Activated CD4-positive, alpha-beta T cell treated with anti-CD3 and anti-CD28 coated beads, Interleukin-2, amount 50 U/mL, for 4 hours (primary cell): ENCODE measurements around the gene MARS1.
A peak's percentile ranks its signal among the peaks of the same experiment; 100 is the strongest.
"Not testable (repeated sequence)": the region's sequence is repeated elsewhere in the genome, so short reads cannot be mapped to it uniquely, and the experiment has no call there.

Experiments
- DNase-seq, 2 experiments: peaks; one replicate each; pipeline ENCODE4 v3.0.0-alpha.2; 2020

MARS1 gene

DNA sequence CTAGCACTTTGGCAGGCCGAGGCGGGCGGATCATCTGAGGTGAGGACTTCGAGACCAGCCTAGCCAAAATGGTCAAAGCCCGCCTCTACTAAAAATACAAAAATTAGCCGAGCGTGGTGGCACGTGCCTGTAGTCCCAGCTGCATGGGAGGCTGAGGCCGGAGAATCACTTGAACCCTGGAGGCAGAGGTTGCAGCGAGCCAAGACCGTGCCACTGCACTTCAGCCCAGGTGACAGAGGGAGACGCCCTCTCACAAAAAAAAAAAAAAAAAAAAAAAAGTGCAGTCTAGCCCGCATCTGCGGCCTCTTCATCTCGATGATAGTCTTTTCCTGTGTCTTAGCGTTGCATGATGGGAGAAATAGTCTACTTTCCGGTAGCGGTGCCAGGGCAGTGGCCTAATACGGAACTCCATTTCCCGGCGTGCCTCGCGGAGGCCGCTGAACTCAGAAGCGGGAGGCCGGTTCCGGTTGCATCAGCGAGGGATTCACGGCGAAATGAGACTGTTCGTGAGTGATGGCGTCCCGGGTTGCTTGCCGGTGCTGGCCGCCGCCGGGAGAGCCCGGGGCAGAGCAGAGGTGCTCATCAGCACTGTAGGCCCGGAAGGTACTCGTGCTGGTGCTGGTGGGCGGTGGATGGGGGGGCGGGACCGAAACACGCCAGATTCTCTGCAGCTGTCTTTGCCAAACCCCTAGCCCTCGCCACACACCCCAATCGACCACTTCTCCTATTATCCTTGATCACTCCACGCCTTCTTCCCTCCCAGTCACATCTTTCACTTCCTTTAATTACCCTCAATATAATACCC, at the start of gene MARS1:
Gene MARS1, plus strand, starts transcription at position 472 of the 805 bp plus-strand sequence. Its CDS starts 23 bp downstream, at position 495.
- DNase-seq, result peak; percentile 89 to 90

GRCh38 chr12:57438400-57438799, 49.5 kb upstream of the MARS1 start:
- DNase-seq, result no peak

DNA sequence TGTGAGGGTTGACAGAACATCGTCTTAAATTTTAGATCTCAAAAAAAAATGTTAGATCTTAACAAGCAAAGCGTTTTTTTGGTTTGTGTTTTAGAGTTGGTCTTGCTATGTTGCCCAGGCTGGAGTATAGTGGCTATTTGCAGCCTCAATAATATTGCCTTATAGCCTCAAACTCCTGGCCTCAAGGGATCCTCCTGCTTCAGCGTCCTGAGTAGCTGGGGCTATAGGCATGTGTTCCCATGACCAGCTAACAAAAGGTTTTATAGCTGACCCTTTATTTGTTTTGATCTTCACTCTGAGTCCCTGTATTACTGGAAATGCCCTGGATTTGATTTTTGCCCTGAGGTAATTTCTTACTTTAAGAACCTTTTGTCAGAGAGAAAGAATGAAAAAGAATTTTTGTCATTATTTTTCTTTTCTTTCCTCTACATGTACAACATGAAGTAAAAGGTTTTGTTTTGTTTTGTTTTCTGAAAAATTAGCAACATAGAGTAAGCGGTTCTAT, 48.1 kb upstream of the MARS1 start:
- no peak for DNase-seq

DNA sequence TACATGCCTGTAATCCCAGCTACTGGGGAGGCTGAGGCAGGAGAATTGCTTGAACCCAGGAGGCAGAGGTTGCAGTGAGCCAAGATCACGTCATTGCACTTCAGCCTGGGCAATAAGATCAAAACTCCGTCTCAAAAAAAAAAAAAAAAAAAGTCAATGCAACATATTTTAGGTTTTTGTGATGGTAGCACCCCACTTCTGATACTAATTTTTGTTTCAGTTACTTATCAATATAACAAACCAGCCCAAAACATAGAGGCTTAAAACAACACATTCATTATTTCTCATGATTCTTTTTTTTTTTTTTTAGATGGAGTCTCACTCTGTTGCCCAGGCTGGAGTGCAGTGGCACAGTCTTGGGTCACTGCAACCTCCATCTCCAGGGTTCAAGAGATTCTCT, 46.5 kb upstream of the MARS1 start:
- DNase-seq, result not testable (repeated sequence)

DNA sequence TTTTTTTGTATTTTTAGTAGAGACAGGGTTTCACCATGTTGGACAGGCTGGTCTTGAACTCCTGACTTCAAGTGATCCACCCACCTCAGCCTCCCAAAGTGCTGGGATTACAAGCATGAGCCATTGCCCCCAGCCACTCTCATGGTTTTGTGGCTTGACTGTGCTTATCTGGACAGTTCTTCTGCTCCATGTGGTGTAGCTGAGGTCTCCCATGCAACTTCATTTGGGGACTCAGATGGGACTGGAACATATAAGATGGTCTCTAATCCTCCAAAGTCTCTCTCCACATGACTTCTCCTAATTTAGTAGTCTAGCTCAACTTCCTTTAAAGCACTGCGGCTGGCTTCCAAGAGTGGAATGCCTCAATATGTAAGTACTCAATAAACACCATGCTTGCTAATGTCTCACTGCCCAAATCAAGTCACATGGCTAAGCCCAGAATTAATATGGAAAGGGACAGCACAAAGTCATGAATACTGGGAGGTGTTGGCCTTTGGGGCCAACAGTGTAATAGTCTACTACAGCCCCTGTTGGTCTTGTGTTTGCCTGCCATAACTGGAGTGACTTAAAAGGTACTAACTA, 45.9 kb upstream of the MARS1 start:
- no peak for DNase-seq

- not testable (repeated sequence) for DNase-seq
Measured at GRCh38 chr12:57444337-57444736, 43.5 kb upstream of the MARS1 start.

DNA sequence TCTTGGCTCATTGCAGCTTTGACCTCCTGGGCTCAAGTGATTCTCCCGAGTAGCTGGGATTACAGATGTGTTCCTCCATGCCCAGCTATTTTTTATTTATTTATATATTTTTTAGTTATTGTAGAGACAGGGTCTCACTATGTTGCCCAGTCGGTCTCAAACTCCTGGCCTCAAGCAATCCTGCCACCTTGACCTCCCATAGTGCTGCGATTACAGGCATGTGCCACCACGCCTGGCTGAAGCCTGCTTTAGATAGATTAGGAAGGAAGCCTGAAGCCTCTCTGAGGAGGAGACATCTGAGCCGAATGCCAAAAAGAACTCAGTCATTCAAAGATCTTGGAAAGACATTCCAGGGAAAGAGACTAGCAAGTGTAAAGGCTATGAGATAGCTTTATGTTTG, 43.1 kb upstream of the MARS1 start:
- no peak for DNase-seq

- no peak for DNase-seq
Measured at GRCh38 chr12:57446292-57446960, 41.4 kb upstream of the MARS1 start.

DNA sequence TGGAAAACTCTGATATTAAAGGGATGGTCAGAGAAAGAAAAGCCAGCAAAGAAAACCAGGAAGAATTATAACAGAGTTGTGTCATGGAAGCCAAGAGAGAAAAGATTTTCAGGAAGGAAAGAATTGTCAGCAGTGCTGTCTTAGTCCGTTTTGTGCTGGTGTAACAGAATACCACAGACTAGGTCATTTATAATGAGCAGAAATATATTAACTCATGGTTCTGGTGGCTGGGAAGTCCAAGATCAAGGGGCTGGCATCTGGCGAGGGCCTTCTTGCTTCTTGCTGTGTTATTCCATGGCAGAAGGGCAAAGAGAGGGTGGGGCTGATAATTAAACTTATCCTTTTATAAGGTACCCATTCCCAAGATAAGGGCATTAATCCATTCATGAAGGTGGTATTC, 39.2 kb upstream of the MARS1 start:
- no peak for DNase-seq

- DNase-seq, result no peak
Measured at GRCh38 chr12:57449375-57449774, 38.5 kb upstream of the MARS1 start.

- no peak for DNase-seq
Measured at GRCh38 chr12:57450057-57450456, 37.8 kb upstream of the MARS1 start.

DNA sequence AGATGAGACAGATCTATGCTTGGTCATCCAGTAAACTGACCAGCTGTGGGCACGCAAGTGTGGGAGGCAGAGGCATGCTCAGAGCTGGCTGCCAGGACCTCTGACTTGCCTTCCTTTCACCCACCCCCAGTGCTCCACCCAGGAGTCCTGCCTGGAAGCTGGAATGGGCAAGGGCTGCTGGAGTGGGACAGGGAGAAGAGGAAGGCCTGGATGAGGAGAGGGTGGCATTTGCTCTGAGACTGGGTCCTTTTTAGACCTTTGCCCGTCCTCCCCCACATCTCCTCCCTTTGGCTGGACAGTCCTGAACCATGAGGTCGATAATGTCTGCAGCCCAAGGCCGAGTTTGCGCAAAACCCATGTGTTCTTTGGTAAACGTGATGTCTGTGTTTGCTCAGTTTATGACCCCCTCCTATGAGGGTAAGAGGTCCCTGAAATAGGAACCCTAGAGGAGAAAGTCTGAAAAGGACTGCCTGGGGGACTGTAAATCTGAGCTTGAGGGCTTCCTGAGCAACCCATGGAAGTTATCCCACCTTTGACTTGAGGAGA, 36.6 kb upstream of the MARS1 start:
- DNase-seq, result no peak

GRCh38 chr12:57452181-57452936, 35.5 kb upstream of the MARS1 start:
- no peak for DNase-seq

- peak in 1 of 2 experiments; percentile 31 for DNase-seq
Measured at GRCh38 chr12:57452937-57453509, 34.8 kb upstream of the MARS1 start.

DNA sequence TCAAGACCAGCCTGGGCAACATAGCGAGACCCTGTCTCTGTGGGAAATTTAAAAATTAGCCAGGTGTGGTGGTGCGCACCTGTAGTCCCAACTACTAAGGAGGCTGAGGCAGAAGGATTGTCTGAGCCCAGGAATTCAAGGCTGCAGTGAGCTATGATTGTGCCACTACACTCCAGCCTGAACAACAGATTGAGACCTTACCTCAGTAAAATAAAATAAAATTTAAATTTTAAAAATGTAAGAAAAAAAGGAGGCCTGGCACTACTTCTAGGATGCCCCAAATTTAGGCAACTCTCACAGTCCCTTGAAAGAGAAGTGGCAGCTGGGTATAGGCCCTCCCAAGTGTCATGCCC, 33.7 kb upstream of the MARS1 start:
- no peak for DNase-seq

DNA sequence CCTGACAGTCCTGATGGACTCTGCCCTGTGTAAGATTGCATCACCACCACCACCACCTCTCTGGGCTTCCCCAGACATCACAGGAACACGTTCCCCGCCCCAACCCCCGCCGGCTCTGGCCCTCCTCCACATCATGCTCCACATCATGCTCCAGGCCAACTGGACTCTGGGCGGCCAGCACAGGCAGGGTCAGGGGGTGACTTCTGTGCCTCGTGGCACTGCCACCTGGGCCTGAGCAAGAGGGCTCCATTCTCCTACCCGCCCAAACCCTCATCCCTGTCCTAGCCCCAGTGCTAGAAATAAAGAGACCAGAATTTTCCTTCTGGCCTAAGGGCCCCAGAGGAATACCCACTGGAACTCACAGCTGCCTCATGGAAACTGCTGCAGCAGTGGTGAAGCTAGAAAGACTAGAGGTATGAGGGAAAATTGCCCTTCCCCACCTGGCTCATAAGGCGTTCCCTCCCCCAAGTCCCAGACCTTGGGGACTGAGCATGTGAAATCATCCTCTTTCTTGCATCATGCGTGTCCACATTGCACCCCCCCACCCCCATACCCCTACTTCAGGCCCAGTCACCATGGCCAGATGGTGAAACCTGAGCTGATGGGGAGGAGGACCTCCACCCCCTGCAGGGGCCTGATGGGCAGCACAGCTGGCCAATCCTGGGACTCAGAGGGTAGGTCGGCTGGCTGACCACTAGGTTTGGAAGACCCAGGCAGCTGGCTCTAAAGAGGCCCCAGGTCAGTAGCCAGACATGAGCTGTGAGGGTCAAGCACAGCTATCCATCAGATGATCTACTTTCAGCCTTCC, 33.1 kb upstream of the MARS1 start, which contains the start of gene INHBE:
Gene INHBE, plus strand, starts transcription at position 742 of the 808 bp plus-strand sequence. CDS start 230 bp downstream, outside the sequence.
- DNase-seq, result no peak

DNA sequence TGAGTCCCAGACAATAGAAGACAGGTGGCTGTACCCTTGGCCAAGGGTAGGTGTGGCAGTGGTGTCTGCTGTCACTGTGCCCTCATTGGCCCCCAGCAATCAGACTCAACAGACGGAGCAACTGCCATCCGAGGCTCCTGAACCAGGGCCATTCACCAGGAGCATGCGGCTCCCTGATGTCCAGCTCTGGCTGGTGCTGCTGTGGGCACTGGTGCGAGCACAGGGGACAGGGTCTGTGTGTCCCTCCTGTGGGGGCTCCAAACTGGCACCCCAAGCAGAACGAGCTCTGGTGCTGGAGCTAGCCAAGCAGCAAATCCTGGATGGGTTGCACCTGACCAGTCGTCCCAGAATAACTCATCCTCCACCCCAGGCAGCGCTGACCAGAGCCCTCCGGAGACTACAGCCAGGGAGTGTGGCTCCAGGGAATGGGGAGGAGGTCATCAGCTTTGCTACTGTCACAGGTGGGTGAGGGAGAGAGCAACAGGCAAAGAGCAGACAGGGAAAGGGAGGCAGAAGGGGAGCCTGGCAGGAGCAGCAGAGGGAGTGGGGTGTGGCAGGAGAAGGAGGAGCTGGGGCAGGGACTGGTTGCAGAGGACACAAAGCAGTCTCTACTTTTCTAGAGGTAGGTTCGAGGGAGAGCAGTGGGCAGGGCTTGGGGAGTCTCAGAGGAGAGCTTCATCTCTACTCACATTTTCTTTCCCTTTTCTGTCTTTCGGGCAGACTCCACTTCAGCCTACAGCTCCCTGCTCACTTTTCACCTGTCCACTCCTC, 32.3 kb upstream of the MARS1 start:
- no peak for DNase-seq

- peak in 1 of 2 experiments; percentile 39 for DNase-seq
Measured at GRCh38 chr12:57456145-57456700, 31.6 kb upstream of the MARS1 start.

DNA sequence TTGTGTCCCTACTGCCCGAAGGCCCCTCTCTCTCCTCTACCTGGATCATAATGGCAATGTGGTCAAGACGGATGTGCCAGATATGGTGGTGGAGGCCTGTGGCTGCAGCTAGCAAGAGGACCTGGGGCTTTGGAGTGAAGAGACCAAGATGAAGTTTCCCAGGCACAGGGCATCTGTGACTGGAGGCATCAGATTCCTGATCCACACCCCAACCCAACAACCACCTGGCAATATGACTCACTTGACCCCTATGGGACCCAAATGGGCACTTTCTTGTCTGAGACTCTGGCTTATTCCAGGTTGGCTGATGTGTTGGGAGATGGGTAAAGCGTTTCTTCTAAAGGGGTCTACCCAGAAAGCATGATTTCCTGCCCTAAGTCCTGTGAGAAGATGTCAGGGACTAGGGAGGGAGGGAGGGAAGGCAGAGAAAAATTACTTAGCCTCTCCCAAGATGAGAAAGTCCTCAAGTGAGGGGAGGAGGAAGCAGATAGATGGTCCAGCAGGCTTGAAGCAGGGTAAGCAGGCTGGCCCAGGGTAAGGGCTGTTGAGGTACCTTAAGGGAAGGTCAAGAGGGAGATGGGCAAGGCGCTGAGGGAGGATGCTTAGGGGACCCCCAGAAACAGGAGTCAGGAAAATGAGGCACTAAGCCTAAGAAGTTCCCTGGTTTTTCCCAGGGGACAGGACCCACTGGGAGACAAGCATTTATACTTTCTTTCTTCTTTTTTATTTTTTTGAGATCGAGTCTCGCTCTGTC, 31.0 kb upstream of the MARS1 start:
- no peak for DNase-seq
